ENCODE measurements around the gene GRAMD1B. TPM values are rescaled to one million over a fixed set of nuclear protein-coding genes. Genes with fewer than 3 reads are reported as not detected.

Gene GRAMD1B
- total RNA-seq, 4 donors from 2014 or later, result 2.1 to 8.5 (median 7.0) TPM

DNA sequence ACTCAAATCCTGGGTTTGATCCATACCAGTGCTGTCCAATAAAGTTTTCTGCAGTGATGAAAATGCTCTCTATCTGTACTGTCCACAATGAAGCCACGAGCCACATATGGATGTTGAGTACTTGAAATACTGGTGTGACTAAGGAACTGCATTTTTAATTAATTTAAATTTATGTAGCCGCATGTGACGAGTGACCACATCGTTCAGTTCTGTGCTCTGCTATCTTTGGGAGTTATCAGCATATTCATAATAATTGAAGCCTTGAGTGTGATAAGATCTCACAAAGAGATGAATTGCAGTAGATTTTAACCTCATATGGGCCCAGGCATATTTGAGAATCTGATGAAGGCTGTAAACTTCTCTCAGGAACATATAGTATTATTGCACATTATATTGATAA lies 40.8 kb downstream of the GRAMD1B start:
- ATAC-seq (ENCODE audit: low FRiP score), result no peak

DNA sequence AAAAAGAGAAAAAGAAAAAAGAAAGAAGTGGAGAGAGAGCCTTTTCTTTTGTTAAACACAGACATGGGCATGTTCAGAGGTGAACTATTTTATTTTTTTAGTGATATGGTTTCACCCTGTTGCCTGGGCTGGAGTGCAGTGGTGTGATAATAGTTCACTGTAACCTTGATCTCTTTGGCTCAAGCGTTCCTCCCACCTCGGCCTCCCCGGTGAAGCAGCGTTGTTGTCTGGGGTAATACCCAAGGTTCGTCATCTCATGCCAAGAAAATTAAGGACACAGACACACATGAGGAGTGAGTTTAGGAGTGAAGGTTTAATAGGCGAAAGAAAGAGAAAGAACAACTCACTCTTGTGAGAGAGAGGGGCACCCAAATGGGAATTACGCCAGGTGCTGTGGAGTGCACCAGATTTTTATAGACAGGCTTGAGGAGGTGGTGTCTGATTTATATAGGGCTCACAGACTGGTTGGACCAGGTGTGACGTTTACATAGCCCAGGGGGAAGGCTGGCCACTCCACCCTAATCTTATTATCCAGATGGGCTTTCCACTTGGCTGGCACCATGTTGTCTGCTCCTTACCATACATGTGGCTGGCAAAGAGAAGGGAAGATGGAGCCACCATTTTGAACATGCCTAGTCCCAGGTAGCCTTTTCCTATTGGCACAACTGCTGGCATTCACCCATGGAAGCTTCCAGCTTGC lies 42.3 kb downstream of the GRAMD1B start:
- TF ChIP-seq, protein P1, sequence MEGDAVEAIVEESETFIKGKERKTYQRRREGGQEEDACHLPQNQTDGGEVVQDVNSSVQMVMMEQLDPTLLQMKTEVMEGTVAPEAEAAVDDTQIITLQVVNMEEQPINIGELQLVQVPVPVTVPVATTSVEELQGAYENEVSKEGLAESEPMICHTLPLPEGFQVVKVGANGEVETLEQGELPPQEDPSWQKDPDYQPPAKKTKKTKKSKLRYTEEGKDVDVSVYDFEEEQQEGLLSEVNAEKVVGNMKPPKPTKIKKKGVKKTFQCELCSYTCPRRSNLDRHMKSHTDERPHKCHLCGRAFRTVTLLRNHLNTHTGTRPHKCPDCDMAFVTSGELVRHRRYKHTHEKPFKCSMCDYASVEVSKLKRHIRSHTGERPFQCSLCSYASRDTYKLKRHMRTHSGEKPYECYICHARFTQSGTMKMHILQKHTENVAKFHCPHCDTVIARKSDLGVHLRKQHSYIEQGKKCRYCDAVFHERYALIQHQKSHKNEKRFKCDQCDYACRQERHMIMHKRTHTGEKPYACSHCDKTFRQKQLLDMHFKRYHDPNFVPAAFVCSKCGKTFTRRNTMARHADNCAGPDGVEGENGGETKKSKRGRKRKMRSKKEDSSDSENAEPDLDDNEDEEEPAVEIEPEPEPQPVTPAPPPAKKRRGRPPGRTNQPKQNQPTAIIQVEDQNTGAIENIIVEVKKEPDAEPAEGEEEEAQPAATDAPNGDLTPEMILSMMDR (IDR thresholded peaks at IDR 0.05), result no peak
- no peak for DNase-seq (ENCODE audit: low spot score)

More for the DNA sequence above, 40.8 kb downstream of the GRAMD1B start:
- no peak for DNase-seq (ENCODE audit: low spot score)
- TF ChIP-seq, protein P1 (IDR thresholded peaks at IDR 0.05), result no peak

DNA sequence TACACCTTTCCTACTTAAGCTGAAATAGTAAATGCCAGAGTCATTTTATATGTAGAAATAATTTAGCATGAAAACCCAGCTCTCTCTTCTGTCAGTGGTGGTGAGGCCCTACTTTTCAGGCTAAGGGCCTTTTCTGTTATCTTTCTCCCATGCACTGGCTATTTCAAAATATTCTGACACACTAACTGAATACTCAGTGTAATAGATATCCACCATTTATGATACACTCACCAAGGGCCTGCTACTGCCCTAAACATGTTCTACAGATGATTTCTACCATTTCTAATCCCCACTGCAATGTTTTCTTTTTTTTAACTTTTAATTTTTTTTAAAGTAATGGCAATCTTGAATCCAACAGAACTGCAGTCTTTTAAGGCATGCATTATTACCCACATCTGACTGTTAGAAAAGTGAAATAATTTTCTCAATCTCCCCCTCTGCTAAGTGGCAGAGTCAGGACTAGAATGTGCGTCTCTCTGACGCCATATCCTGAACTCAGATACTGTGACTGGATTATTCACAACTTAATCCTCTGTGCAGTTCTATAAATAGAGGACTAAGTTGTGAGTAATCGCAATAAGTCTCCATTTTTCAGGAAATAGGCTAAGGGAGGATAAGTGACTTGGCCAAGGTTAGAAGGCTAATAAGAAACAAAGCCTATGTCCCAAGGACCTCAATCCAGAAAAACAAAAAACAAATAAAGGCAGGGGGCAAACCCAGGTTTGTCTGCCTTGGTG lies 44.0 kb downstream of the GRAMD1B start:
- ATAC-seq (ENCODE audit: low FRiP score) (no peak), DNase-seq (ENCODE audit: low spot score) (no peak)
- TF ChIP-seq, protein P1 (IDR thresholded peaks at IDR 0.05), result no peak

More for the DNA sequence above, 42.3 kb downstream of the GRAMD1B start:
- ATAC-seq (ENCODE audit: low FRiP score), result no peak

DNA sequence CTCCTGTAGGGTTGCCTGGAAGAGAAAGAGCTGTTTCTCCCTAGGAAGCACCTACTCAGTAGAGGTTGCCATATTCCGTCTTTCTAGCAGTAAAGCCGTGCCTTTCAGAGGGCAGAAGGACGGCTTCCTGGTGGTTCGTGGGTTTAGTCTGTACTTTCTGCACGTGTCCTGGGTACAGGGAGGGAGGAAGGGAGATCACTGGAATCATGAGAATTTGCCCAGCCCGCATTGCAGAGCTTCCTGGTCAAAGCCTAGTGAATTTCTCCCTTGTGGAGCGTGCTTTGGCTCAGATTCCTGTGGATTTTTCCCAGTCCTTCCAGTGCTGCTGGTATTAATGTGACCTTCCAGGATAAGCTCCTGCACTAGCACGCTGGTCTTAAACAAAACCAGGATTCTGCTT lies 44.9 kb downstream of the GRAMD1B start:
- TF ChIP-seq, protein P1 (IDR thresholded peaks at IDR 0.05), result no peak
- no peak for DNase-seq (ENCODE audit: low spot score)
- ATAC-seq (ENCODE audit: low FRiP score), result no peak

DNA sequence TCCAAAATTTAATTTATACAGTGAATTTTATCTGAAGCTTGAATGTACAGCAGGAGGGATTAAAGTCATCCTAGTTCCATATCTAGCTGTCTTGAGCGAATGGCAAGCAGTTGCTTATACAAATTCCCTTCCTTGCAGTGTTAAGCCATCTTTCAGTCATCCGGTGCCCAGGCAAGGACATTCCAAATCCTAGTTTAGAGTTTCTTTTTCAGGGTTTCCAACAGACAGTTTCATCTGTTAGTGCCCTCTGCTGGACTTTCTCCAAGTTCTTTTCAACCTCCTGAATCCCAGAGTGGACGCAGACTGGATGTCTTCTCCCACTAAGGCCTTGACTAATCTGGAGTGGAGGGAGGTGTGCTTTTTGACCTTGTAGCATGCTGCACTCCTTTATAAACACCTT lies 45.4 kb downstream of the GRAMD1B start:
- no peak for ATAC-seq (ENCODE audit: low FRiP score)
- DNase-seq (ENCODE audit: low spot score), result no peak

DNA sequence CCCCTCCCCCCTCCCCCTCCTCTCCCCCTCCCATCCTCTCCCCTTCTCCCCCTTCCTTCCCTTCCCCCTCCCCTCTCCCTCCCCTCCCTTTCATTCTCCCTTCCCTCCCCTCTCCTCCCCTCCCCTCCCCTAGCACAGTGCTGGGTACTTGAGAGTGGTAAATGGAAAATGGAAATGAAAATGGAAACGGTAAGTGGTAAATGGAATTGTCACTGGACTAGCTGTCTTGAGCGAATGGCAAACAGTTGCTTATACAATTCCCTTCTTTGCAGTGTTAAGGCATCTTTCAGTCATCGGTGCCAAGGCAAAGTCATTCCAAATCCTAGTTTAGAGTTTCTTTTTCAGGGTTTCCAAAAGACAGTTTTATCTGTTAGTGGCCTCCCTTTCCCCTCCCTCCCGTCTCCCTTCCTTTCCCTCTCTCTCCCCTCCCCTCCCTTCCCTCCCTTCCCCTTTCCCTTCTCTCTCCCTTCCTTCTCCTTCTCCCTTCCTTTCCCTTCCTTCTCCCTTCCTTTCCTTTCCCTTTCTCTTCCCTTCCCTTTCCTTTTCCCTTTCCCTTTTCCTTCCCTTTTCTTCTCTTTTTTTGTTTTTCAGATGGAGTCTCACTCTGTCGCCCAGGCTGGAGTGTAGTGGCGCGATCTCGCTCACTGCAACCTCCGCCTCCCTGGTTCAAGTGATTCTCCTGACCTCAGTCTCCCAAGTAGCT lies 47.3 kb downstream of the GRAMD1B start:
- no peak for DNase-seq (ENCODE audit: low spot score)
- TF ChIP-seq, protein P1 (IDR thresholded peaks at IDR 0.05), result no peak
- ATAC-seq (ENCODE audit: low FRiP score), result no peak

More for the DNA sequence above, 45.4 kb downstream of the GRAMD1B start:
- TF ChIP-seq, protein P1 (IDR thresholded peaks at IDR 0.05), result no peak
